Tibial nerve (tissue), 3 donors: ENCODE results near the gene ADM5.

ENCODE experiments used
- CTCF ChIP-seq, 5 experiments: fragments of 200-600 bp in 3 of 5; fragments of 450-650 bp in 2 of 5; sonication (generic) in 3 of 5; IDR thresholded peaks; one replicate each; pipeline ENCODE4 v1.5.1; 2016 to 2019; ENCODE audit warnings: antibody characterized with exemption in 5 of 5, mild to moderate bottlenecking in 3 of 5, moderate library complexity in 2 of 5
- POLR2A ChIP-seq, 2 donors: fragments of 450-650 bp; IDR thresholded peaks; one replicate each; pipeline ENCODE4 v1.6.1; 2017; ENCODE audit warnings: antibody characterized with exemption in 2 of 2, mild to moderate bottlenecking in 2 of 2, moderate library complexity in 2 of 2

- peak in 1 of 5 experiments; percentile 3 for TF ChIP-seq CTCF (IDR thresholded peaks at IDR 0.05)
- no peak for TF ChIP-seq POLR2A (IDR thresholded peaks at IDR 0.05)
Measured at GRCh38 chr19:49690079-49690655, 773 bp downstream of the ADM5 start.
